ENCODE results near the gene TTC17. TPM values are rescaled to one million over a fixed set of nuclear protein-coding genes. Genes with fewer than 3 reads are reported as not detected.

The TTC17 gene
- total RNA-seq, 1 donor, result 77.4 TPM

DNA sequence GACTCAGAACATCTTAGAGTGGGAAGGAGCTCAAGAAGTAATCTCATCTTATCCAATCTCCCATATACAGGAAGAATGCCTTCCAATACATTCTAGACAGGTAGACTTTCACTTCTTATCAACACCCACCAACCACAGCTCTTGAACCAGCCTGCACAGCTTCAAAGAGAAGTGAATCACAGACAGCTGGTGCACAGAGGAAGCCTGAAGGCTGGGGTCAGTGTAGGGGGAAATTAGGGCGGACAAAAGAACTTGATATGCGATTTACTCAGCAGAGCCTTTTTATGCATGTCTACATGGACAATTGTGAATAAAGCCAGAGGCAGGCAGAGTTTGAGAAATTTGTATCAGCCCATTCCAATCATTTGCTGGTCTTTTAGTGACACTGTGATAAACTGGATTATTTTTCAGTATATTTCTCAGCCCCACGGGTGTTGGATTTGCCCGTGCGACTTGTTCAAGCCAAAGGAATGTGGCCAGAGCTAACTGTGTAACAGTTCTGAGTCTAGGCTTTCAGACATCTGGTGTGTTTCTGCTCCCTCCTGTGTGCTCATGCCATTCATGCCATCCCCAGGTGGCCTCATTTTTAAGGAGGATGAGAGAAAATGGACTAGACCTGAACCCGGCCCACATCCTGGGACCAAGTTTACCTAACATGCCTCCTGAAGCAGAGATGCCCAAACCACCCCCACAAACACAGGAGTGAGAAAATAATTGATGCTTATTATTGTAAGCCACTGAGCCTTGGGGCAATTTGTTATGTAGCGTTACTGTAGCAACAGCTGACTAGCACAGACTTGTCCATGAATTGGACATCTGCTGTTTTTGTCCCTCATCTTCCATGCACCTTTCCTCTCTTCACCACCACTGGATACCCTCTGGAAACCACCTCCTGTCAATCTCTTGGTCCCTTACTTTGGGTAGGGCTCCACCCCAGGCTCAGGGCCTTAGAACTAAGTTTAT lies 184.3 kb downstream of the TTC17 start:
- no peak for DNase-seq (ENCODE audit: insufficient read length, low spot score, missing footprints)

More for the DNA sequence above, 184.3 kb downstream of the TTC17 start:
- Histone ChIP-seq H3K27ac (ENCODE audit: low read depth, low read length) (no peak overlapping the region), H2AFZ (ENCODE audit: low read length) (no peak overlapping the region), H3K36me3 (ENCODE audit: insufficient read depth, low read length) (no peaks in the 10 kb centered on the region), H3K4me2 (ENCODE audit: insufficient read depth, low read length) (no peak overlapping the region), H3K4me1 (ENCODE audit: insufficient read depth, low read length) (no peaks in the 10 kb centered on the region), H3K79me2 (ENCODE audit: insufficient read depth, low read length) (no peaks in the 10 kb centered on the region), H3K9me3 (ENCODE audit: low read depth, low read length) (no peaks in the 10 kb centered on the region), H3K4me3 (ENCODE audit: insufficient read depth, low read length) (no peak overlapping the region), H4K20me1 (ENCODE audit: insufficient read depth, low read length) (no peaks in the 10 kb centered on the region), H3K27me3 (ENCODE audit: insufficient read depth, low read length) (peaks cover 35% of the 10 kb centered on the region)
- TF ChIP-seq, protein P1, sequence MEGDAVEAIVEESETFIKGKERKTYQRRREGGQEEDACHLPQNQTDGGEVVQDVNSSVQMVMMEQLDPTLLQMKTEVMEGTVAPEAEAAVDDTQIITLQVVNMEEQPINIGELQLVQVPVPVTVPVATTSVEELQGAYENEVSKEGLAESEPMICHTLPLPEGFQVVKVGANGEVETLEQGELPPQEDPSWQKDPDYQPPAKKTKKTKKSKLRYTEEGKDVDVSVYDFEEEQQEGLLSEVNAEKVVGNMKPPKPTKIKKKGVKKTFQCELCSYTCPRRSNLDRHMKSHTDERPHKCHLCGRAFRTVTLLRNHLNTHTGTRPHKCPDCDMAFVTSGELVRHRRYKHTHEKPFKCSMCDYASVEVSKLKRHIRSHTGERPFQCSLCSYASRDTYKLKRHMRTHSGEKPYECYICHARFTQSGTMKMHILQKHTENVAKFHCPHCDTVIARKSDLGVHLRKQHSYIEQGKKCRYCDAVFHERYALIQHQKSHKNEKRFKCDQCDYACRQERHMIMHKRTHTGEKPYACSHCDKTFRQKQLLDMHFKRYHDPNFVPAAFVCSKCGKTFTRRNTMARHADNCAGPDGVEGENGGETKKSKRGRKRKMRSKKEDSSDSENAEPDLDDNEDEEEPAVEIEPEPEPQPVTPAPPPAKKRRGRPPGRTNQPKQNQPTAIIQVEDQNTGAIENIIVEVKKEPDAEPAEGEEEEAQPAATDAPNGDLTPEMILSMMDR (IDR thresholded peaks at IDR 0.05; ENCODE audit: extremely low read depth, low read depth, low read length), result no peak

Small RNAs within 50 kb of the gene (small RNA-seq; reads per million reads assigned to genes)
- not detected for gene RF00019
- gene RN7SKP287, result not detected

Other genes starting within 250 kb of the TTC17 start
- 75.7 and 91.2 TPM in 2 replicates for gene API5, start 46.9 kb upstream of the TTC17 start, total RNA-seq

Data from osteoblast (primary cell).